ENCODE results near the gene SYDE2.
"Not testable (repeated sequence)": the region's sequence is repeated elsewhere in the genome, so short reads cannot be mapped to it uniquely, and the experiment has no call there.

The SYDE2 gene

DNA sequence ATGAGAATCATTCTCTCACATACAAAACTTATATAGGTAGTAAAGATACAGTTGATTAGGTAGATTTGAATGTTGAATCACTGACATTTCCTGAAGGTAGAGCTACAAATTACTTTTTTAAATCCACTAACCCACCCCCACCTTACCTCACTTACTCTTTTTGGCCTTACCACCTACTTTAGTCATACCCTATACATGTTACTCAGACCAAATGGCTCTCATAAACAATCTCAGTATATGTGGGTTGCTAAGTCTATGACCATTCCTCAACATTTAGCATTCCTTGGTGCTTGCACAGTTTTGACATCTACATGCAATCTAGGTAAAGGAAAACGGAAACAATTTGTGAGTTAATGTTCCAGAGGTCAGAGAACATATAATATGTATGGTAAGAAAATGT is 26.3 kb downstream of the SYDE2 start:
- no peak for DNase-seq (ENCODE audit: low read depth in 2 of 2)

GRCh38 chr1:85172684-85173337 is 28.0 kb downstream of the SYDE2 start:
- DNase-seq (ENCODE audit: low read depth in 2 of 2) = no peak

- no peak for DNase-seq (ENCODE audit: low read depth in 2 of 2)
These were observed 29.1 kb downstream of the SYDE2 start for GRCh38 chr1:85171721-85172120.

DNA sequence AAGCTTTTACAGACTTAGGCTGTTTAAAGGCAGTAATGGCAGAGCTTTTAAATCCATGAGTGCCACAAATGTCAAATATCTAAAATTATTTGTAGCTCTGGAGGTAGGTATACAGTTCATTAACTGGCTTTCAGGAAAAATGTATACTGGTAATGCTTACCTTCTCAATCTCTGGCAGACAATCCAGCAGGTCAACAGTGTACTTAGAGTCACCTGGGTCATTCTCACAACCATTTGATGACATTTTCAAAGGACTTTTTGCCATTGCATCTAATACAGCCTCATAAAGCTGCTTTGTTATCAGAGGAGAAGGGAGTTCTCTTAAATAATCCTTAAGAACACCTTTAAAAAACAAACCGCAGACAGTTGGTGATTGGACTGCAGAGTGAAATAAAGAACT is 31.9 kb downstream of the SYDE2 start:
- no peak for DNase-seq (ENCODE audit: low read depth in 2 of 2)

- DNase-seq (ENCODE audit: low read depth in 2 of 2) = no peak
These were observed 34.5 kb downstream of the SYDE2 start for GRCh38 chr1:85166351-85166750.

DNA sequence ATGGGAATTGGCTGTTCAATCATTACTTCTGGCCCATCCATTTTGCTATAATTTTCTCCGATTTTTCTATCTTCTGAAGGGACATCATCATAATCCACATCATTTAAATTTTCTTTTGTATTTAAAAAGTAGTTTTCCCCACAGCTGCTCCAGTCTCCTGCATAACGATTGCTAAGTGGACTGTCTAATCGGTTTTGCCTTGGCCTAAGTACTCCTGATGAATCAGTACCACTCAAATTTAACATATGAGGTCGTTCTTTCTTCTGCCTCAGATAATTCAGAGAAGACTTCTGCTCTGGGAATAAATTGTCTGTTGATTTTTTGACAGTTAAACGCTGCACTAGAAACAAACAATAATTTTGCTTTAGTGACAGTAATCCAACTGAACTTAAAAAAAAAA is 41.9 kb downstream of the SYDE2 start:
- DNase-seq (ENCODE audit: low read depth in 2 of 2) = no peak

DNA sequence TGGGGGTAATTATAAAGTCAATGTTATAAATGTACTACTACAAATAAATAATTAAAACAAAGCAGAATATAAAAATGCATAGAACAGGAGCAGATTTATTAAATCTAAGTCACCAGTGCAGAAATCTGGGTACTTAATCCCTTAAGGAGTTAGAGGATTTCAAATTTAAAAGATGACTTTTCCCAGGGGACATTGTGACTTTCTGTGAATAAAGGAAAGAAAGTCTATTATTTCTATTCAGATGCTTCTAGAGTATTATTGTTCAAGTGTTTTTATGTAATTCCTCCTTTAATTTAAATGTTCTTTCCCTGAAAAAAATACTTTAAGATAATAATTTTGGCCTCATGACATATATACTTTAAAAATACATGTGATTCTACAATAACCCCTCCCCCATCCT is 43.4 kb downstream of the SYDE2 start:
- no peak for DNase-seq (ENCODE audit: low read depth in 2 of 2)

GRCh38 chr1:85153149-85153891 is 47.5 kb downstream of the SYDE2 start:
- DNase-seq (ENCODE audit: low read depth in 2 of 2) = no peak

DNA sequence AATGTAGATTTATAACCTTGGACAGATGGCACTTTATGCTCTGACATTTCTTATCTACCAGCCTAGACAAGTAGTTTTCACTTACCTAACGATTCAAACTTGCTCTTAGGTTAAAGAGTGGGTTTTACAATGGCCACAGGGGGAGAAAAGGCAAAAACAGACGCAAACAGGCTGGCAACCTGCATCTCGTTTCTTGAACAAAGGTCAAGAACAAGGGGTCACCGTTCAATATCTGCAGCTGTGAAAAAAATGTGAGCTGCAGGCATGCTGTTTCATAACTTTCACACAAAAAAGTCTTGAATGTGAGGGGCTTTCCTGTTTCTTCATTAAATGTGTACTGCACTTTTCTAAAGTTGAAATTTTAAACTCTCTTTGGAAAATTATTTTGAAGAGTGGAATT is 49.4 kb downstream of the SYDE2 start:
- DNase-seq (ENCODE audit: low read depth in 2 of 2) = no peak

- DNase-seq (ENCODE audit: low read depth in 2 of 2) = no peak
These were observed 51.0 kb downstream of the SYDE2 start for GRCh38 chr1:85149805-85150204.

DNA sequence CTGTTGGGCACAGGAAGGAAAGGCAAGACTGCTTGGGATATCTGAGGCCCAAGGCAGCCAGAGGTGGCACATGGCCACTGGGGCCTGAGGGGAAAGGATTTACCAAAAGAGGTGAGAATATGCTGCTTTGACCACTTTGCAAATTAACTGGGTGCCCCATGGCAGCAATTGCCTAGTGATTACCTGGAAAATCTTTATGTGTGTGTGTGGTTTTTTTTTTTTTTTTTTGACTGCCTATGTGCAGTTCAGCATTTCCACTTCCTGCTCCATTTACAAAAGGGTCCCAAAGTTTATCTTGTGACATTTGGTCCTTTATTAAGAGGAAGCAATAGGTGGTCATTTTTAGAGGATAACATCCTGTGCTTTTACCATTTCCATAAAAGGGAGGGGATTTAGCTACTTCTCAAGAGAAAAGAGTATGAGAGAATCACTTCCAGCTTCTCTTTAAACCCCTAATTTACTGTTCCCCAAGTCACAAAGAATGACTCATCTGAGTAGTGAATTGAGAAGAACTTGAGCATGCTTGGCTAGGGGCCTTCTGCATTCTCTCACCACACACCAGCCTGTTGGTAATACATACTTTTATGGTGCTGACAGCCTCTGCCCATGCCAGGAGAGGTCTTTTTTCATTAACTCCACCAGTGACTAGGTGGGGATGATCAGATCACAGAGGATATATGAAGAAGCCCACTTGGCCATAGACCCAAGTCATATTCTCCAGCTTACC is 52.1 kb downstream of the SYDE2 start:
- no peak for DNase-seq (ENCODE audit: low read depth in 2 of 2)

GRCh38 chr1:85146972-85147359 is 53.9 kb downstream of the SYDE2 start:
- no peak for DNase-seq (ENCODE audit: low read depth in 2 of 2)

DNA sequence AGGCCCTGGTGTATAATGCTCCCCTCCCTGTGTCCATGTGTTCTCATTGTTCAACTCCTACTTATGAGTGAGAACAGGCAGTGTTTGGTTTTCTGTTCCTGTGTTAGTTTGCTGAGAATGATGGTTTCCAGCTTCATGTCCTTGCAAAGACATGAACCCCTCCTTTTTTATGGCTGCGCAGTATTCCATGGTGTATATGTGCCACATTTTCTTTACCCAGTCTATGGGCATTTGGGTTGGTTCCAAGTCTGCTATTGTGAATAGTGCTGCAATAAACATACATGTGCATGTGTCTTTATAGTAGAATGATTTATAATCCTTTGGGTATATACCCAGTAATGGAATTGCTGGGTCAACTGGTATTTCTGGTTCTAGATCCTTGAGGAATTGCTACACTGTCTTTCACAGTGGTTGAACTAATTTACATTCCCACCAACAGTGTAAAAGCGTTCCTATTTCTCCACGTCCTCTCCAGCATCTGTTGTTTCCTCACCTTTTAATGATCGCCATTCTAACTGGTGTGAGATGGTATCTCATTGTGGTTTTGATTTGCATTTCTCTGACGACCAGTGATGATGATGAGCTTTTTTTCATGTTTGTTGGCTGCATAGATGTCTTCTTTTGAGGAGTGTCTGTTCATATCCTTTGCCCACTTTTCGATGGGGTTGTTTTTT is 54.4 kb downstream of the SYDE2 start:
- DNase-seq (ENCODE audit: low read depth in 2 of 2) = not testable (repeated sequence)

- no peak for DNase-seq (ENCODE audit: low read depth in 2 of 2)
These were observed 56.5 kb downstream of the SYDE2 start for GRCh38 chr1:85144351-85144750.

DNA sequence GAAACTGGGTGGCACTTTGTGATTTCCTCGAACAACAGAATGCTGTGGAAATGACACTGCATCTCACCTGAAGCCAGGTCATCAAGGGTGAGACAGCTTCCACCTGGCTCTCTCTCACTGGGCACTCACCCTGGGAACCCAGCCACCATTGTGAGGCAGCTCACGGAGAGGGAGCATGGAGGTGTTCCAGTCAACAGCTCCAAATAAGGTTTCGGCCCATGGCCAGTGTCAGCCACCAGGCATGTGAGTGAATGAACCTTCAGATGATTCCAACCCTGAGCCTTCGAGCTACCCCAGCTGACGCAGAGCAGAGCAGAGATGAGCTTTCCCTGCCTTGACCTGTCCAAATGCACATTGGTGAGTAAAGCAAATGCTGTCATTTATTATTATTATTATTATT is 58.1 kb downstream of the SYDE2 start:
- DNase-seq (ENCODE audit: low read depth in 2 of 2) = no peak

DNA sequence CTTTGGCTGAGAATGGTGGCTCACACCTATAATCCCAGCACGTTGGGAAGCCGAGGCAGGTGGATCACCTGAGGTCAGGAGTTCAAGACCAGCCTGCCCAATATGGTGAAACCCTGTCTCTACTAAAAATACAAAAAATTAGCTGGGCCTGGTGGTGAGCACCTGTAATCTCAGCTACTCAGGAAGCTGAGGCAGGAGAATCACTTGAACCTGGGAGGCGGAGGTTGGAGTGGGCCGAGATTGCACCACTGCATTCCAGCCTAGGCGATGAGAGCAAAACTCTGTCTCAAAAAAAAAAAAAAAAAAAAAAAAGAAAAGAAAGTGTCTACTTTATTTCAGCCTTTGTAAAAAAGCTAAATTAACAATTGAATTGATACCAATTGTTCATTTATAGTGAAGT is 62.4 kb downstream of the SYDE2 start:
- not testable (repeated sequence) for DNase-seq (ENCODE audit: low read depth in 2 of 2)

DNA sequence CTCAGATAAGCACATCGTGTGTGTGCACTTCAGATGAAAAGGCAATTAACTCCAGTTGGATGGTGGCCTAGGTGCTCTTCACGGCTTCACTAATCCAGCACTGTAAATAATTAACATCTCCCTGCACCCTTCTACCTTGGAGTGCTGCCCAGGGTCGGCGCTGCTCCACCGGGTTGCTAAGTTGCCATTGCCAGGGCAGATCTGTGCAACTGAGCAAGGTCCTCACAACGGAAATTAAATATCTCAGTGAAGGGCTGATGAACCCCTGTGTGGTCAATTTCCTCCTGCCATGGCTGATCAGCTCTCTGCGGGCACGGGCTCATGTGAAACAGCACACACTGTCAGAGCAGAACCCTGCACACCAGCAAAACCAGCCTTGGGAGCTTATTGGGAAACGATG is 63.2 kb downstream of the SYDE2 start:
- DNase-seq (ENCODE audit: low read depth in 2 of 2) = no peak

GRCh38 chr1:85135392-85135798 is 65.4 kb downstream of the SYDE2 start:
- DNase-seq (ENCODE audit: low read depth in 2 of 2) = no peak

- no peak for DNase-seq (ENCODE audit: low read depth in 2 of 2)
These were observed 66.0 kb downstream of the SYDE2 start for GRCh38 chr1:85134583-85135391.

DNA sequence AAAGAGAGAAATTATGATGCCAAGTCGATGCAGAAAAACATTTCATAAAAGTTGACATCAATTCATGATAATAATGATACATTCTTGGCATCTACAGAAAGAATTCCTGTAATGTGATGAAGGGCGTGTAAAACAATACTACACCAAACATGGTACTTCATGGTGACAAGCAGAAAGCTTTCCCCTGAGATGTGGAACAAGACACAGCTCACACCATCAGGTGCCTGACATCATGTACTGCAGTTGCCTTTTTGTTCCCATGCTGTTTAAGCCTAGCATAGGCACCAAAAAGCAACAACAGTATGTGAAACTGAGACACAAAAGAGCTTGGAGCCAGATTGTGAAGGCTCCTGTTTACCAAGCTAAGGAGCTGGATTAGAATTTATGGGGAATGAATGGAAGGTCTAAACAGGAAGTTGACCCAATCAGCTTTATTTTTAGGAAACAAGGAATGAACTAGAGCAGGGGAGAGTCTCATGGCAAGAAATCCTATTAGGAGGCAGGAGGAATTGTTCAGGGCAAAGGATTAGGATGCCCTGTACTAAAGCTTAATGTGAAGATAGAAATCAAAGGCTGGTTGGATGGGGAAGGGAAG is 67.2 kb downstream of the SYDE2 start:
- no peak for DNase-seq (ENCODE audit: low read depth in 2 of 2)

GRCh38 chr1:85132078-85132720 is 68.6 kb downstream of the SYDE2 start:
- DNase-seq (ENCODE audit: low read depth in 2 of 2) = no peak
